Measurements from ENCODE around the gene HES5. TPM values are rescaled to one million over a fixed set of nuclear protein-coding genes. Genes with fewer than 3 reads are reported as not detected.

The HES5 gene
- total and polyA plus RNA-seq, 2 of the 13 experiments (the other 11 are each of a cell fraction or from before 2014, with no cell fraction given), result not detected

- TF ChIP-seq ZSCAN5A (CRISPR knock-in tag; IDR thresholded peaks at IDR 0.05; ENCODE audit: borderline replicate concordance) (no peak), ZNF512B (CRISPR knock-in tag; IDR thresholded peaks at IDR 0.05; ENCODE audit: borderline replicate concordance) (no peak), ZNF567 (CRISPR knock-in tag; IDR thresholded peaks at IDR 0.05; ENCODE audit: borderline replicate concordance) (no peak), ZNF816 (CRISPR knock-in tag; IDR thresholded peaks at IDR 0.05; ENCODE audit: borderline replicate concordance) (no peak), SIX1 (CRISPR knock-in tag; IDR thresholded peaks at IDR 0.05; ENCODE audit: borderline replicate concordance) (peak; percentile 46; the same call in 1 of the 2 replicates), EP300 (IDR thresholded peaks at IDR 0.05; ENCODE audit: low read depth in 2 of 2, low read length in 2 of 2) (peak in 1 of 2 experiments; percentile 67; a peak in 2 of 4 replicates), EP300 (CRISPR knock-in tag; IDR thresholded peaks at IDR 0.05; ENCODE audit: borderline replicate concordance) (peak; percentile 20; the same call in 1 of the 2 replicates), ZNF646 (CRISPR knock-in tag; IDR thresholded peaks at IDR 0.05) (no peak), ZNF20 (CRISPR knock-in tag; IDR thresholded peaks at IDR 0.05) (no peak), FOSL2 (CRISPR knock-in tag; IDR thresholded peaks at IDR 0.05) (peak; percentile 30; the same call in 1 of the 2 replicates), KAT8 (CRISPR knock-in tag; IDR thresholded peaks at IDR 0.05) (0 out of 2 replicates have a peak, but pooled peaks have one; percentile 46), ZNF292 (CRISPR knock-in tag; IDR thresholded peaks at IDR 0.05; ENCODE audit: borderline replicate concordance, low read depth) (peak; percentile 79; the same call in 1 of the 2 replicates), TERF1 (CRISPR knock-in tag; IDR thresholded peaks at IDR 0.05) (no peak)
Observed at GRCh38 chr1:2575801-2576663, 46.0 kb upstream of the HES5 start (continued).

Data from HepG2 (cell line).